GM19193 (cell line): Measurements from ENCODE around the gene NDUFA1.

Experiments
- POLR2A ChIP-seq: IDR thresholded peaks from 4 replicates; pipeline ENCODE4 v1.6.1; 2011; ENCODE audit not compliant: insufficient read depth, insufficient read length; ENCODE audit errors: extremely low read depth

Gene NDUFA1

DNA sequence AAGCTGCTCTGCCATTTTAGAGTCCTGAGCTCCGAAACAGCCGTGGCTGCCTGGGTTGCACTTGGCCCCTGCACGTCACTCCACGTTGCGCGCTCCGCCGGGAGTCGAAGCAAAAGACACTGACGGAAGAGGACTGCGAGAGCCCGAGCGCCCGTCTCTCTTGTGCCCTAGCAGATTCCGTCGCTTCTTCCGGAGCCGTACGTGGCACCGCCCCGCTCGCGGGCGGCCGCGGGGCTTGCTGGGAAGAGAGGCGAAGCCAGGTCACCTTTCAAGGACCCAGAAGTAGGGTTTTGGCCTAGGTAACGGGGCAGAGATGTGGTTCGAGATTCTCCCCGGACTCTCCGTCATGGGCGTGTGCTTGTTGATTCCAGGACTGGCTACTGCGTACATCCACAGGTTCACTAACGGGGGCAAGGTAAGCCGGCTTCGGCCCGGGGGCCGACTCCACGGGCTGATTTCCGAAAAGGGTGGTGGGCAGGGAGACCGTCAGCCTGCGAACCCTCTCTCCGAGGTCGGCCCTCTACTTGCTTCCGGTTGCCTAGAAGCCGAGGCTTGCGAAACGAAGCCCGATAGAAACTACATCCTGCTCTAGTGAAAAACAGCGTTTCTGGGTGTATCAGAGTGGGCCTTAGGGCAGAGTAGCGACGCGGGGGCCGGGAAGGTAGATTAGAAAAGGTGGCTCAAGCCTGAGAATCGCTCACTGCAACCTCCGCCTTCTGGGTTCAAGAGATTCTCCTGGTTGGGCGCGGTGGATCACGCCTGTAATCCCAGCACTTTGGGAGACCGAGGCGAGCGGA is at the start of gene NDUFA1, which contains the start of gene RNF113A:
Gene NDUFA1 (plus strand): TSS at position 234 of the 797 bp plus-strand sequence. CDS start 80 bp downstream, at position 314.
Gene RNF113A (minus strand): TSS at position 135 of the 797 bp plus-strand sequence. CDS start 120 bp downstream, at position 15.
- TF ChIP-seq POLR2A: peak; percentile 86

DNA sequence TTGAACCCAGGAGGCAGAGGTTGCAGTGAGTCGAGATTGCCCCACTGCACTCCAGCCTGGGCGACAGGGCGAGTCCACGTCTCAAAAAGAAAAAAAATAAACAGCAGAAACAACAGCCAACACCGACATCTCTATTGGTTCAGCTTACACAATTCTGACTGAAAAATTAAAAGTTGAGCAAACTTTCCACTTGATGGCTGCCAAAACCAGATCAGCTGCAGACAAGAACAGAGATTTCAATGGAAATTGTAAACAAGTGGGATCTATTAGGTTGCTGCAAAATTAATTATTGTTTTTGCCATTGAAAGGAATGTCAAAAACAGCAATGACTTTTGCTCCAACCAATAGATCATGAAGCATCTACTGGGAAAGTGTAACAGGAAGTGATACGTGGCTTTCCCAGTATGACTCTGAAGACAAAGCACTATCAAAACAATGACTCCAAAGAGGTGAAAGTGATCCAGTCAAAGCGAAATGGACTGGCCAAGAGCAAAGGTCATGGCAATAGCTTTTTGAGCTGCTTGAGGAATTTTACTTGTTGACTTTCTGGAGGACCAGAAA is 45.2 kb upstream of the NDUFA1 start:
- TF ChIP-seq POLR2A: no peak

GRCh38 chrX:119828446-119828845 is 43.2 kb upstream of the NDUFA1 start:
- TF ChIP-seq POLR2A: no peak

DNA sequence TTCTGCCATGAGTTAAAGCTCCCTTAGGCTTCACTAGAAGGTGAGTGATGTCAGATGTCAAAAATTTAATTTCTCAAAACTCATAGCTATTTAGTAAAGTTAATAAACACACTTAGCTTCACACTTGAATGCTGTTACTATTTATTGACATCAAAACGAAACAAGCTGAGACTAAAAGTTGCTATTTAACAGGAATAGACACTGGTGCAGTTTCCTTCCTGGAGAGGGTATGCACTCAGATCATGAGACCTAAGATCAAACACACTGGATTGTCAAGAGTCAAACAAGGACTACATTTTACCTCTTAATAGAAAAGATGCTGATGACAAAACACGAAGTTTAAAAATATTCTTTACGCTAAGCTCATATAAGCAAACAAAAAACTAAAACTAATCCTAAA is 37.7 kb upstream of the NDUFA1 start:
- TF ChIP-seq POLR2A: no peak

GRCh38 chrX:119852382-119853353 is 19.0 kb upstream of the NDUFA1 start, which contains the start of gene UPF3B:
Gene UPF3B (minus strand): TSS chrX:119852963. CDS start chrX:119852928, 35 bp downstream.
- peak; percentile 79 for TF ChIP-seq POLR2A

DNA sequence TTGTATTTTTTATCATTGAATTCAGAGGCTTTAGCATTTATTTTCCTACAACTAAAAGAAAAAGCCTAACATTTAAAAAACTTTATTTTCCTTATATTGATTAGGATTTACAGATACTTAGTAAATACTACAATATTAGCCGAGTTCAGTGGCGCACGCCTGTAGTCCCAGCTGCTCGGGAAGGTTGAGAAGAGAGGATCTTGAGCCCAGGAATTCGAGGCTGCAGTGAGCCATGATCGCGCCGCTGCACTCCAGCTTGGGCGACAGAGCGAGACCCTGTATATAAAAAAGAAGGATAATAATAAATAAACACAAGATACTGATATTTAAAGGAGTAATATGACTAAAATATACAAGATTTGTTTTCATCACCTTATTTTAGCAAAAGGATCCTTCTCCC is 18.2 kb upstream of the NDUFA1 start:
- no peak for TF ChIP-seq POLR2A

- no peak for TF ChIP-seq POLR2A
These were observed 953 bp upstream of the NDUFA1 start for GRCh38 chrX:119870626-119871131.

- TF ChIP-seq POLR2A: no peak
These were observed 410 bp upstream of the NDUFA1 start for GRCh38 chrX:119871245-119871598.

- TF ChIP-seq POLR2A: no peak
These were observed 7.1 kb downstream of the NDUFA1 start for GRCh38 chrX:119878740-119879139.

- no peak for TF ChIP-seq POLR2A
These were observed 8.4 kb downstream of the NDUFA1 start for GRCh38 chrX:119880076-119880475.

GRCh38 chrX:119880552-119881437 is 9.2 kb downstream of the NDUFA1 start:
- TF ChIP-seq POLR2A: no peak

DNA sequence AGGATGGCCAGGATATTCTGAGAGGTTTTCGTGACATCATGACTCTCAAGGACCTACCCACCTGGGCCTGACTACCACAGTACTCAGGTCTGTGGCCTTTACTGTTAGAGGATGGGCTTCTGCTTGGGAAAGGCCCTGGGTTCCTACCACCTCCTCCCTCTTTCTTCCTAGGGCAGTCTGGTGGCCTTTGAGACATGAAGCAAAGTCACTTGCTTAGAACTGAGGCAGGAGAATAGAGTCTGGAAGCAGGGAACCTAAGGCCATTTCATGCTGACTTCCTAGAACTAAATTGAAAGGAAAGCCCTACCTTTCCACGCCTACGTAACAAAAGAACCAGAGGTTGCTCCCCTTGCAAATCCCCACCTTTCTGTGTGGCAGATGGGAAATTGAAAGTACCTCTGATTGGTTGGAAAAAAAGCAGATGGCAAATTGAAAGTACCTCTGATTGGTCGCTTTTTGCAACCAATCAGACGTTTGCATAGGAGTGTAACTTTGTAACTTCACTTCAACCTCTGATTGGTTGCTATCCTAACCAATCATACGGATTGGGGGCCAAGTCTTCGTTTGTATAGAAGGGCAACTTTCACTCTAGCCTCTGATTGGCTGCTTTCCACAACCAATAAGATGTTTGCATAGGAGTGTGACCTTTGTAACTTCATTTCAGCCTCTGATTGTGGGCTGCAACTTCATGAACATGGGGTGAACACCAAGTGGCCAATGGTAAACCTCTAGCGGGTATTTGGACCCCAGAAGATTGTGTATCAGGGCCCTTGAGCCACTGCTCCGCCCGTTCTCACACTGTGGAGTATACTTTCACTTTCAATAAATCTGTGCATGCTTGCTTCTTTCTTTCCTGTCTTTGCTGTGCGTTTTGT is 14.2 kb downstream of the NDUFA1 start:
- no peak for TF ChIP-seq POLR2A
